C4-2B (cell line): ENCODE data around the gene AGR3.

Experiments used
- ZFX ChIP-seq: fragments of 450-650 bp; IDR thresholded peaks from 2 replicates; pipeline ENCODE4 v1.6.1; 2017
- TF ChIP-seq, protein P1 (sequence below): fragments of 450-650 bp; conservative IDR thresholded peaks from 2 replicates; pipeline ENCODE4 v1.5.1; 2017; ENCODE audit warnings: mild to moderate bottlenecking

DNA sequence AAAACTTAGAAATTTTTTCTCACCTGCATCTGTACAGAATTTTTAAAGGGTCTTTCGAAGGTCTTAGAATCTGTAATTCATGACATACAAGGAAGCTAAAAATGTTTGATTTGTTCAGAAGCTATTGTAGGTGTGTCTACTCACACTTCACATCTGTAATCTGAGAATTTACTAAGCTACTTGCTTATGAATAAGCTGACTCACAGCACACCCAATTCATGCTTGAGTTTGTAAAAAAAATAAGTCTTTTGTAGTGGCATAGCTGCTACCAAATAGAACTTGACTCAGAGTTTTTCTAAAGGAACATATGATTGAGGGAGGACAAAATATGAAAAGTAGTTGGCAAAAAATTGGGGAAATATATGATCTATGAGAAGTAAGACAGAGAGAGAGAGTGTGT is 64.2 kb downstream of the AGR3 start:
- TF ChIP-seq, protein P1, sequence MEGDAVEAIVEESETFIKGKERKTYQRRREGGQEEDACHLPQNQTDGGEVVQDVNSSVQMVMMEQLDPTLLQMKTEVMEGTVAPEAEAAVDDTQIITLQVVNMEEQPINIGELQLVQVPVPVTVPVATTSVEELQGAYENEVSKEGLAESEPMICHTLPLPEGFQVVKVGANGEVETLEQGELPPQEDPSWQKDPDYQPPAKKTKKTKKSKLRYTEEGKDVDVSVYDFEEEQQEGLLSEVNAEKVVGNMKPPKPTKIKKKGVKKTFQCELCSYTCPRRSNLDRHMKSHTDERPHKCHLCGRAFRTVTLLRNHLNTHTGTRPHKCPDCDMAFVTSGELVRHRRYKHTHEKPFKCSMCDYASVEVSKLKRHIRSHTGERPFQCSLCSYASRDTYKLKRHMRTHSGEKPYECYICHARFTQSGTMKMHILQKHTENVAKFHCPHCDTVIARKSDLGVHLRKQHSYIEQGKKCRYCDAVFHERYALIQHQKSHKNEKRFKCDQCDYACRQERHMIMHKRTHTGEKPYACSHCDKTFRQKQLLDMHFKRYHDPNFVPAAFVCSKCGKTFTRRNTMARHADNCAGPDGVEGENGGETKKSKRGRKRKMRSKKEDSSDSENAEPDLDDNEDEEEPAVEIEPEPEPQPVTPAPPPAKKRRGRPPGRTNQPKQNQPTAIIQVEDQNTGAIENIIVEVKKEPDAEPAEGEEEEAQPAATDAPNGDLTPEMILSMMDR: no peak
- TF ChIP-seq ZFX: no peak
